Suprapubic skin (tissue), 4 donors: ENCODE measurements around the gene SULT2B1. TPM values are rescaled to one million over a fixed set of nuclear protein-coding genes. Genes with fewer than 3 reads are reported as not detected.

Source experiments
- DNase-seq, 2 donors: peaks; one replicate each; pipeline ENCODE4 v3.0.0-alpha.2; 2019; ENCODE audit warnings: low spot score in 2 of 2
- H3K27ac ChIP-seq: fragments of 200-600 bp; sonication (generic); one replicate; pipeline ENCODE4 v1.5.1; 2019
- H3K27me3 ChIP-seq: fragments of 200-600 bp; sonication (generic); one replicate; pipeline ENCODE4 v1.5.1; 2019
- H3K36me3 ChIP-seq: fragments of 200-600 bp; sonication (generic); one replicate; pipeline ENCODE4 v1.5.1; 2019
- H3K4me1 ChIP-seq: fragments of 200-600 bp; sonication (generic); one replicate; pipeline ENCODE4 v1.5.1; 2019
- H3K4me3 ChIP-seq: fragments of 200-600 bp; sonication (generic); one replicate; pipeline ENCODE4 v1.5.1; 2019; ENCODE audit warnings: mild to moderate bottlenecking
- H3K9me3 ChIP-seq: fragments of 200-600 bp; sonication (generic); one replicate; pipeline ENCODE4 v1.5.1; 2019
- CTCF ChIP-seq, 2 donors: fragments of 200-600 bp in 1 of 2; fragments of 450-650 bp in 1 of 2; sonication (generic) in 1 of 2; IDR thresholded peaks; one replicate each; pipeline ENCODE4 v1.5.1; 2016 to 2019; ENCODE audit warnings: antibody characterized with exemption in 2 of 2, mild to moderate bottlenecking in 1 of 2, moderate library complexity in 1 of 2
- EP300 ChIP-seq: sonication (generic); formaldehyde crosslinking; IDR thresholded peaks from one replicate; pipeline ENCODE4 v1.6.1; 2017; ENCODE audit warnings: antibody characterized with exemption
- POLR2A ChIP-seq, 2 donors: fragments of 450-650 bp; IDR thresholded peaks; one replicate each; pipeline ENCODE4 v1.6.1; 2017; ENCODE audit warnings: antibody characterized with exemption in 2 of 2, mild to moderate bottlenecking in 2 of 2, moderate library complexity in 2 of 2
- POLR2AphosphoS5 ChIP-seq, 3 donors: sonication (generic); formaldehyde crosslinking; IDR thresholded peaks; one replicate each; pipeline ENCODE4 v1.6.1; 2017; ENCODE audit warnings: antibody characterized with exemption in 3 of 3
- WGBS: methylation state at CpG from one replicate; pipeline ENCODE4 v1.1.5; 2018; 5-methylcytosine and 5-hydroxymethylcytosine counted together
- total RNA-seq, 4 donors: library from RNA; depleted of rRNA; stranded (reverse); fragments of >200 nt; gene quantifications; one replicate each; pipeline ENCODE4 v1.1.0, GENCODE V29; 2016

SULT2B1 gene
- total RNA-seq, 4 donors from 2014 or later: 26.0 to 162 (median 122) TPM

- no peak for DNase-seq
- WGBS: 87% methylated on average over 7 of the region's 14 CpGs
- peaks cover 31% of the 10 kb centered on the region for H3K4me1 ChIP-seq
Observed at GRCh38 chr19:48611872-48612271, 59.9 kb downstream of the SULT2B1 start.

DNA sequence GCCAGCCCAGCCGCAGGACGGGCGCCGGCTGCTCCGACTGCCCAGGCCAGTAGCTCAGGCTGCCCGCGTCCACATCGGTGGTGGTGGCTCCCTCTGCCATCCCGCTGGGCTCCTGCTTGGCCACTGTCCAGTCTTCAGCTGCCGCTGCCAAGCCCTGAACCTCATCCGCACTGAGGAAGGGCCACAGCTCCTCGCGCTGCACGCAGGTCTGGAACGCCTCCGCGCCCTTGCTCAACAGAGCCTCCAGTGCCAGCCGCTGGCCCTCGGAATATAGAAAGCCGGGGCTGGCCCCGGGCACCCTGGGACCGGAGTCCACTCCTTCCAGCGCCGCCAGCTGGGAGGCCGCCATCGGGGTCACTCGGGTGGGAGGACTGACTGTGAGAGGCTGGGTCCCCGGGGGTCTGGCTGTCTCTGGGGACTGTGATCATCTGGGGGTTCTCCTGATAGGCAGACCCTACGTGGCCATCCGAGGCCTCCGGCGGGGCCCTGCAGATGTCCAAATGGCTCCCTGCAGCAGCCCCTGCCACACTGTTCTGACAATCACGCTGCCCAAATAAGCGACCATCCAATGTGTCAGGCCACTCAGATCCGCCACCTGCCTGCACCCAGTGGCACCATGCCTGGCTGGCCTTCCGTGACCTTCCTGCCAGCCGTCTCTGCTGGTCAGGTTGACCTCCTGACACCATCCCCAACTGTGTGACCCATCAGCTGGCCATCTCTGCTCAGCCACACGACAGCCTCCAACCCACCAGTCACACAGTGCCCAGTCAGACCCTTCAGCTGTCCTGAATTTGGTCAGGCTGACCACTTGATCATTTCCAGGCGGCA lies 61.3 kb downstream of the SULT2B1 start:
- 81% methylated on average over 20 of the region's 39 CpGs for WGBS
- H3K27ac ChIP-seq: peak overlapping the region; percentile 69

More at GRCh38 chr19:48611872-48612271, 59.9 kb downstream of the SULT2B1 start:
- Histone ChIP-seq H3K27me3 (no peaks in the 10 kb centered on the region), H3K27ac (no peak overlapping the region), H3K36me3 (peaks cover 23% of the 10 kb centered on the region), H3K9me3 (no peaks in the 10 kb centered on the region), H3K4me3 (no peak overlapping the region)
- no peak for TF ChIP-seq EP300
- TF ChIP-seq POLR2A (IDR thresholded peaks at IDR 0.05): no peak
- no peak for TF ChIP-seq CTCF (IDR thresholded peaks at IDR 0.05)
- no peak for TF ChIP-seq POLR2AphosphoS5 (IDR thresholded peaks at IDR 0.05)

DNA sequence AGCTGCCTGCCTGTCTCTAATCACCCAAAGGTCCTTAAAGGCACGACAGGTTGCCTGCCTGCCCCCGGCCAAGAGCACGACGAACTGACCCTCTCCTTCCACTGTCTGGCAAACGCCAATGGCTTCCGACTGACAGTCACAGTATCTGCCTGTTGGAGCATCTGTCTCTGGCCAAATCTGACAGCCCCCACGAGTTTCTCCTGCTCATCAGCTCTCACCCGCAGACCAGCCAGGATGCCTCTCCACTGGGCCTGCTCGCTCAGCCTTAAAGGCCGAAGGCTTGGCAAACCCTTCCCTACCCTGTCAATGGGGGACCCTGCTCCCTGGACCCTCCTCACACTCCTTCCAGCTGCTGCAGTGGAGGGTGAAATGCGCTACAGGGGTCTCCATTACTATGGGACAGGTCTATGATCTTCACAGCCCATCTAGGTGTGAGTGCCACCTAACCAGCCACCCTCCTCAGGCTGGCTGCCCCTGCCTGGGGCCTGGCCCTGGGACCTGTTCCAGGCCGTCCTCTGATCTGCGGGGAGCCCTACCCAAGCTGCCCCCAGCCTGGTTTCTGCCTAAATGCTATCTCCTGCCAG lies 62.0 kb downstream of the SULT2B1 start:
- H3K4me3 ChIP-seq: no peak overlapping the region

More for the DNA sequence above, 61.3 kb downstream of the SULT2B1 start:
- H3K4me3 ChIP-seq: no peak overlapping the region
- peaks cover 45% of the 10 kb centered on the region for H3K4me1 ChIP-seq
- DNase-seq: no peak
- H3K36me3 ChIP-seq: peaks cover 30% of the 10 kb centered on the region
- TF ChIP-seq EP300: no peak
- TF ChIP-seq POLR2AphosphoS5 (IDR thresholded peaks at IDR 0.05): no peak
- TF ChIP-seq CTCF (IDR thresholded peaks at IDR 0.05): no peak
- no peak for TF ChIP-seq POLR2A (IDR thresholded peaks at IDR 0.05)
- H3K9me3 ChIP-seq: no peaks in the 10 kb centered on the region
- H3K27me3 ChIP-seq: no peaks in the 10 kb centered on the region

DNA sequence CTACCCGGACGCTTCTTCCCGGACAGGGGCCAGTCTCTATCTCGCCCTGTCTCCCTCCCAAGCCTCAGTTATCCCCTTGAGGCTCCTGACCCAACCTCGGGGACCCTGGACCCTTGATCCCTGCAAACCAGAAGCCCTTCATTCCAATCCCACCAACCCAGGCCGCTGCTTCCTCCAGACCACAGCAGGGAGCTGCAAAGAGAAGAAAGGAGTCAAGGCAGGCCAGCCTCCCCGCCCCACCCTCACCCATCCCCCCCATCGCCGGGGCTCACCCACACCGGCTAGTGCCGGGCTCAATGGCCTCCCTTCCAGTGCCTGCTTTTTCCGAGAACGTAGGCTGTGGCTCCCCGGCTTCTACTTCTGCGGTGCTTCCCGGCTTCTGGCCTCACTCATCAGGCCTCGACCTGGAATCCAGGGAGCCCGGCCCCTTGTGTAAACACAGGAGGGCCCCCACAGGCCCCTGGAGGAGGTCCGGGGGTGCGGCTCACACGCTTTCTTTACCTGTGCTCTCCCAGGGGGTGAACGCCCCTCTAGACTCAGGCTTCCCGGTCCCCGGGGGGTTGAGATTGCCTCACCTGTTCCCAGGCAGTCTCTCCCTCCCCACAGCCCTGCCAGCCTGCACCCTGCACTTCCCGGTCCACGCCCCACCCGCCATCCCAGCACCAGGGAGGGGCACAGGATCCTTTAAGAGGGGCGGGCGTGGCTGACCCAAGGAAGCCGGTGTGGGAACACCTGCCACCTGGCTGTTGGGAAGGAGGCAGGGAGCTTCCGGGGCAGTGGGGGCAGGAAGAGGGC lies 62.7 kb downstream of the SULT2B1 start, which contains the start of gene FAM83E:
TSS of gene FAM83E (minus strand) at position 641 of the 795 bp plus-strand sequence. CDS start 1,704 bp downstream, outside the sequence.
- TF ChIP-seq CTCF (IDR thresholded peaks at IDR 0.05) (no peak), POLR2AphosphoS5 (IDR thresholded peaks at IDR 0.05) (peak in 1 of 3 donors; percentile 41)
- H3K9me3 ChIP-seq: no peaks in the 10 kb centered on the region
- peaks cover 47% of the 10 kb centered on the region for H3K4me1 ChIP-seq
- 39% methylated on average over 16 of the region's 31 CpGs for WGBS
- no peaks in the 10 kb centered on the region for H3K27me3 ChIP-seq
- peak in 1 of 2 donors; percentile 72 for DNase-seq
- H3K36me3 ChIP-seq: peaks cover 30% of the 10 kb centered on the region
- H3K4me3 ChIP-seq: peak within 1 kb of the TSS; percentile 21
- peak within 1 kb of the TSS; percentile 69 for H3K27ac ChIP-seq

More for the DNA sequence above, 62.0 kb downstream of the SULT2B1 start:
- peaks cover 45% of the 10 kb centered on the region for H3K4me1 ChIP-seq
- no peak for DNase-seq
- no peaks in the 10 kb centered on the region for H3K27me3 ChIP-seq
- no peaks in the 10 kb centered on the region for H3K9me3 ChIP-seq
- TF ChIP-seq POLR2A (IDR thresholded peaks at IDR 0.05): no peak
- no peak for TF ChIP-seq EP300
- TF ChIP-seq POLR2AphosphoS5 (IDR thresholded peaks at IDR 0.05): no peak
- TF ChIP-seq CTCF (IDR thresholded peaks at IDR 0.05): no peak
- H3K36me3 ChIP-seq: peaks cover 30% of the 10 kb centered on the region
- H3K27ac ChIP-seq: peak overlapping the region; percentile 69
- WGBS: 66% methylated on average over 13 of the region's 13 CpGs
